SU-DHL-6 (cell line): ENCODE data around the gene ZNF83.

ENCODE experiments used
- CTCF ChIP-seq: fragments of 200-600 bp; sonication (generic); IDR thresholded peaks from one replicate; pipeline ENCODE4 v1.5.1; 2017; ENCODE audit warnings: antibody characterized with exemption, mild to moderate bottlenecking, low read length, moderate library complexity; ENCODE audit not compliant: insufficient read depth, poor library complexity, severe bottlenecking
- EZH2phosphoT487 ChIP-seq: fragments of 200-600 bp; sonication (generic), shearing (Covaris generic); conservative IDR thresholded peaks from 2 replicates; pipeline ENCODE4 v1.6.1; 2018; ENCODE audit warnings: mild to moderate bottlenecking, antibody characterized with exemption, low read length, moderate library complexity, mixed read lengths

GRCh38 chr19:52640916-52641315, 2.8 kb upstream of the ZNF83 start:
- no peak for TF ChIP-seq EZH2phosphoT487
- no peak for TF ChIP-seq CTCF
